H1 (cell line): ENCODE results near the gene CHD8.

Source experiments
- ASH2L ChIP-seq: fragments of 200-600, 300-600 bp; sonication (generic); IDR thresholded peaks from one replicate; pipeline ENCODE4 v1.7.1; 2017; ENCODE audit warnings: low read length
- CTCF ChIP-seq, 3 experiments: IDR thresholded peaks; 1 replicate in 2 of 3; 2 replicates in 1 of 3; pipeline versions ENCODE4 v1.5.1 to v1.6.1; 2011; ENCODE audit warnings: low read length in 3 of 3, mild to moderate bottlenecking in 3 of 3, inconsistent platforms in 2 of 3, low read depth in 1 of 3, moderate library complexity in 1 of 3; ENCODE audit not compliant: insufficient read depth in 1 of 3; ENCODE audit errors: control extremely low read depth in 1 of 3
- GABPA ChIP-seq: IDR thresholded peaks from 2 replicates; pipeline ENCODE4 v1.6.1; 2011; ENCODE audit warnings: mild to moderate bottlenecking, low read length, moderate library complexity, borderline replicate concordance; ENCODE audit not compliant: insufficient read depth
- GTF2F1 ChIP-seq: IDR thresholded peaks from 2 replicates; pipeline ENCODE4 v1.6.1; 2012; ENCODE audit warnings: low read depth, low read length, improper control_type of control experiment, borderline replicate concordance
- JUND ChIP-seq: IDR thresholded peaks from 2 replicates; pipeline ENCODE4 v1.6.1; 2011; ENCODE audit warnings: mild to moderate bottlenecking, improper control_type of control experiment, low read length
- POLR2A ChIP-seq, 2 experiments: IDR thresholded peaks; 1 replicate in 1 of 2; 2 replicates in 1 of 2; pipeline ENCODE4 v1.6.1; 2011; ENCODE audit warnings: low read depth in 2 of 2, low read length in 2 of 2, mild to moderate bottlenecking in 2 of 2; ENCODE audit errors: control extremely low read depth in 1 of 2
- POLR2AphosphoS5 ChIP-seq: IDR thresholded peaks from 2 replicates; pipeline ENCODE4 v1.6.1; 2011; ENCODE audit warnings: low read depth, low read length
- RAD21 ChIP-seq, 2 experiments: IDR thresholded peaks in 1 of 2; conservative IDR thresholded peaks in 1 of 2; 2 replicates each; pipeline ENCODE4 v1.6.1; 2011; ENCODE audit warnings: low read depth in 2 of 2, low read length in 2 of 2, improper control_type of control experiment in 1 of 2, inconsistent platforms in 1 of 2, mild to moderate bottlenecking in 1 of 2, moderate library complexity in 1 of 2
- SP2 ChIP-seq: IDR thresholded peaks from 2 replicates; pipeline ENCODE4 v1.6.1; 2012; ENCODE audit warnings: mild to moderate bottlenecking, low read length, inconsistent platforms
- TBP ChIP-seq: IDR thresholded peaks from 2 replicates; pipeline ENCODE4 v1.6.1; 2011; ENCODE audit warnings: low read depth, low read length, improper control_type of control experiment

- TF ChIP-seq SP2 (no peak), POLR2AphosphoS5 (no peak), ASH2L (no peak), CTCF (IDR thresholded peaks at IDR 0.05; ENCODE audit: control extremely low read depth in 1 of 3, insufficient read depth in 1 of 3, low read depth in 1 of 3, low read length in 3 of 3) (no peak), POLR2A (IDR thresholded peaks at IDR 0.05; ENCODE audit: control extremely low read depth in 1 of 2, low read depth in 2 of 2, low read length in 2 of 2) (no peak), GABPA (no peak), JUND (no peak), RAD21 (IDR thresholded peaks at IDR 0.05 in 1 of 2, conservative IDR thresholded peaks at IDR 0.05 in 1 of 2; ENCODE audit: low read depth in 2 of 2, low read length in 2 of 2) (no peak), GTF2F1 (no peak), TBP (no peak)
Measured at GRCh38 chr14:21436567-21437062, 19.3 kb downstream of the CHD8 start.
